A549 treated with RU486 at 1 μM for 4 hours (cell line): ENCODE results near the gene NADSYN1. TPM values are rescaled to one million over a fixed set of nuclear protein-coding genes. Genes with fewer than 3 reads are reported as not detected.

Experiments
- total RNA-seq: library from RNA; stranded (reverse); fragments of 200-300 nt; extraction: Qiagen RNA extraction; gene quantifications from 5 replicates; pipeline ENCODE4 v1.2.3, GENCODE V29; 2022; ENCODE audit warnings: low read depth

Gene NADSYN1
- total RNA-seq: 38.2 to 48.9 TPM (median 47.0 TPM) in 5 replicates

DNA sequence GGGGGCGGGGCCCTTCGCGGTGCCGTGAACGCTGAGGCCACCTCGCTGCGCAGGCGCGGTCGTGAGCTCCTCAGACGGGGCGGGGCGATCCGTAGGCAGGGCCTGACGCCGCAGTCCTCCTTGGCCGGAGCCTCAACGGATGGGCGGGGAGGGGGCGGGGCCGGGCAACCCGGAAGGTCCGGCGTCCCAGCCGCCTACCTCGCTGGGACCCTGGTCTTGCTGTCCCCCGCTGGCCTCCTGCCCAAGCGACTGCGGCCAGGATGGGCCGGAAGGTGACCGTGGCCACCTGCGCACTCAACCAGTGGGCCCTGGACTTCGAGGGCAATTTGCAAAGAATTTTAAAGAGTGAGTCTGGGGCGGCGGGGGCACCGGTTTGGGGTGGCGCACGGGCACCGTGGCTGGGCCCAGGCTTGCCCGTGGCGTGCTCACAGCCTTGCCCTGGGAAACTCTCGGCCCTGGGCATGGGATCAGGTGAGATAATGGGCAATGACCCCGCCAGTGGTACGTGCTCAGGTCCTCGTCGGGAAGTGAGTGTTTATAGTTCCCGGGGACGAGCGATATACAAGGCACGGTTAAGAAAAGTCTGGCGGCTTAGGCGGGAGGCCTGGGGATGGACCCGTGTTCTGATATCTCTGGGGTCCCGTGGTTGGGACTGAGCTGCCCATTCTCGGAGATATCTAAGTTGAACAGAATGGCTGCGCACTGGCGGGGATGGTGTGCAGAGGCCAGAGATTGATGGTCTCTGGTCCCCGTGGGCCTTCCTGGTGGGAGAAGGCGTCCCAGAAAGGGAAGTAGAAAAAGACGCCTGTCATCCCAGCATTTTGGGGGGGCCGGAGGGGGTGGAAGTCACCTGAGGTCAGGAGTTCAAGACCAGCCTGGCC, at the start of gene NADSYN1:
TSS of gene NADSYN1 (plus strand) at position 167 of the 881 bp plus-strand sequence. CDS start at position 261, 94 bp downstream.

DNA sequence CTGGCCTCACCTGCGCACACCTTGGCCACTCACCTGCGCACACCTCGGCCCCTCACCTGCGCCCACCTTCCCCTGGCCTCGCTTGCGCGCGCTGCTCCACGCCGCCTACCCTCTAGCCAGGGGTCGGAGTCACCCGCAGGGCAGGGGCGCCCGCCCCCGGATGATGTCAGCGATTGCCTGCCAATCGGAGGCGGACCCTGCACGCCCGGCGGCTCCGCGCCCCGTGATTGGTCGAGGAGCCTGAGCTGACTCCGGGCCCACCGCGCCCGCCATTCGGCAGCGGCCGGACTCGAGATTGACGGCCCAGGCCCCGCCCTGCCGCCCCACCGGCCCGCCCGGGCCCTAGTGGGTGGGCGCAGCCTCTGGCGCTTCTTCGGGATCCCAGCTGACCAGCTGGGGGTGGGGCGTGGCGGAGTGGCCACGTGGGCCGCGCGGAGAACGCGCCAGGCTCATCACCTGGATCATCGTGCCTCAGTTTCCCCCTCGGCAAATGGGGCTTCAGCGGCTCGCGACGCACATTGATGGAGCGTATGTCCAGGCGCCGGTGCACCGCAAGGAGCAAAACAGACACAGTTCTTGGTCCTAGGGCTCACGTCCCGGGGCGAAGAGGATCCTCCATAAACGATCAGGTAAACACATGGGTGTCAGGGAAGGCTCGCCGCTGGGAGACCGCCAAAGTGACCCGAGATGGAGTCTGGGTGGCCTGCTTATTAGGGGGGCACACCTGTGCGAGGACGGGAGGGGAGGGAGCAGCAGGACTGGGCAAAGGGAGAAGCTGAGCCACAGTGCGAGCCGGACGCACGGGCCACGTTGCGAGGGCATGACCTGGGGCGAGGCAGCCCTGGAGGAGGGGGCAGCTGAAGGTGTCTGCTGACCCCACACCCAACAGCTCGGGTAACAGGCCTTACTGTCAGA, 4.5 kb upstream of the NADSYN1 start, which contains the start of gene DHCR7:
TSS of gene DHCR7 (minus strand) at position 137 of the 915 bp plus-strand sequence. CDS start 3,441 bp downstream, outside the sequence.

DNA sequence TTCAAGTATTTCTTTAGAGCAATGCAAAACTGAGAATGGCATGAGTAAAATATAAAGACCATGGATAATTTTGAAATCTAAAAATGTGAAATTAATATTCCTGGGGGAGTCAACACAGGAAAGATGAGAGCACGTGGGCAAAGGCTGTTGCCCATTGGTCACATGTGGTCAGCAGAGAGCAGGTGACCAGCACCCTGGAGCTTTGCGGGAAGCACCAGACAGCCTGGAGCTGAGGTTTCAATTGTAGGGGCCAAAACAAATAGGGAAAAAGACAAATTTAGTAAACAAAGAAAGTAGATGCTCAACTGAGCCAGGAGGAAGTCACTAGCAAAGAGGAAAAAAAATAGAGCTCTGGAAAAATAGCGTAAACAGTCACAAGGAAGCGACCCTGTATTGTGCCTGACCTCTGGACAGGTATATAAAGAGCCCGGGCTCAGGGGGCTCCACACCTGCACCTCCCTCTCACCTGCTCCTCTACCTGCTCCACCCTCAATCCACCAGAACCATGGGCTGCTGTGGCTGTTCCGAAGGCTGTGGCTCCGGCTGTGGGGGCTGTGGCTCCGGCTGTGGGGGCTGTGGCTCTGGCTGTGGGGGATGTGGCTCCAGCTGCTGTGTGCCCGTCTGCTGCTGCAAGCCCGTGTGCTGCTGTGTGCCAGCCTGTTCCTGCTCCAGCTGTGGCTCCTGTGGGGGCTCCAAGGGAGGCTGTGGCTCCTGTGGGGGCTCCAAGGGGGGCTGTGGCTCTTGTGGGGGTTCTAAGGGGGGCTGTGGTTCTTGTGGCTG, 74.0 kb downstream of the NADSYN1 start, which contains the start of gene KRTAP5-7:
TSS of gene KRTAP5-7 (plus strand) at position 472 of the 780 bp plus-strand sequence. CDS start at position 506, 34 bp downstream.

DNA sequence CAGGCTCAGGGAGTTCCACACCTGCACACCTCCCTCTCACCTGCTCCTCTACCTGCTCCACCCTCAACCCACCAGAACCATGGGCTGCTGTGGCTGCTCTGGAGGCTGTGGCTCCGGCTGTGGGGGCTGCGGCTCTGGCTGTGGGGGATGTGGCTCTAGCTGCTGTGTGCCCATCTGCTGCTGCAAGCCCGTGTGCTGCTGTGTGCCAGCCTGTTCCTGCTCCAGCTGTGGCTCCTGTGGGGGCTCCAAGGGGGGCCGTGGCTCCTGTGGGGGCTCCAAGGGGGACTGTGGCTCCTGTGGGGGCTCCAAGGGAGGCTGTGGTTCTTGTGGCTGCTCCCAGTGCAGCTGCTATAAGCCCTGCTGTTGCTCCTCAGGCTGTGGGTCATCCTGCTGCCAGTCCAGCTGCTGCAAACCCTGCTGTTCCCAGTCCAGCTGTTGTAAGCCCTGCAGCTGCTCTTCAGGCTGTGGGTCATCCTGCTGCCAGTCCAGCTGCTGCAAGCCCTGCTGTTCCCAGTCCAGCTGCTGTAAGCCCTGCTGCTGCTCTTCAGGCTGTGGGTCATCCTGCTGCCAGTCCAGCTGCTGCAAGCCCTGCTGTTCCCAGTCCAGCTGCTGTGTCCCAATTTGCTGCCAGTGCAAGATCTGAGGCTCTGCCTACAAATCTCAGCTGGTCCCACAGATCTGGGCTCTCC, 85.1 kb downstream of the NADSYN1 start, which contains the start of gene KRTAP5-8:
TSS of gene KRTAP5-8 (plus strand) at position 49 of the 689 bp plus-strand sequence. CDS start at position 80, 31 bp downstream.

DNA sequence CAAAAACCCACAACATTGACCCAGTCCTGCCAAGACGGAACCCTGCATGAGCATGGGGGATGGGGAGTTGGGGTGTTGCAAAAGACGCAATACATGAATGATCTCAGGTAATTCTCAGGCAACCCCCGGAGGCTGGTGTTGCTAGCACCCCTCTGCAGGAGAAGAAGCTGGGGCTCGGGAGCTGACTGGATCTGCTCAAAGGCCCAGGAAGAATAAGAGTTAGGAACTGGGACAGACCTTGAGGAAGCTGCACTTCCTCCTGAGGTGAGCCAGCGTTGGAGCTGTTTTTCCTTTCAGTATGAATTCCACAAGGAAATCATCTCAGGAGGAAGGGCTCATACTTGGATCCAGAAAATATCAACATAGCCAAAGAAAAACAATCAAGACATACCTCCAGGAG, 95.1 kb downstream of the NADSYN1 start, which contains the start of gene KRTAP5-9:
TSS of gene KRTAP5-9 (plus strand) at position 301 of the 400 bp plus-strand sequence. CDS start 238 bp downstream, outside the sequence.

Other genes starting within 250 kb of the NADSYN1 start
- 6.6 to 8.8 TPM (median 7.1 TPM) in 5 replicates for gene SHANK2, start 200.6 kb upstream of the NADSYN1 start, total RNA-seq
- 42.5 to 56.3 TPM (median 51.7 TPM) in 5 replicates for gene DHCR7, start 4.8 kb upstream of the NADSYN1 start, total RNA-seq
- gene KRTAP5-7, start 74.1 kb downstream of the NADSYN1 start, total RNA-seq: not detected in 5 replicates
- not detected in 5 replicates for gene KRTAP5-8, start 84.8 kb downstream of the NADSYN1 start, total RNA-seq
- not detected in 5 replicates for gene KRTAP5-9, start 95.2 kb downstream of the NADSYN1 start, total RNA-seq
- not detected in 5 replicates for gene KRTAP5-10, start 112.4 kb downstream of the NADSYN1 start, total RNA-seq
- gene KRTAP5-11, start 129.7 kb downstream of the NADSYN1 start, total RNA-seq: not detected in 5 replicates